ENCODE data around the gene KIAA1549.

The KIAA1549 gene

DNA sequence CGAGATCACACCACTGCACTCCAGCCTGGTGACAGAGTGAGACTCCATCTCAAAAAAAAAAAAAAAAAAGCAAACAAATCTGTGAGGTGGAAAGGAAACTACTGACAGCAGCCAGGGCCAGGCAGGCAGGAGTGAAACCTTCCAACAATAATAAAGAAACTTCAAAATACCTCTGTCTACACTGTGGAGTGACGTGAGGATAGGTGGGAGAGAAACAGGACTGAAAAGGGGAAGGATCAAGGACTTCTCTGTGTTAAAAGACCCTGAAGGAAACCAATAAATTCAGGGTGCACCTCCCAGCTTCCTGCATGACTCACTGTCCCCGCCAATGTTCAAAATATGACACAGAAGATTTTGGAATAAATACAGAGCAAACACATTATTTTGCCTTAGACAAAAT lies 82.9 kb downstream of the KIAA1549 start:
- in situ Hi-C loops (cut with MboI; ENCODE audit: low pct_unique_long_range_greater_than_20kb, low sequenced_read_pairs, unreplicated experiment): no loop called here
- peak; percentile 32 for DNase-seq (ENCODE audit: low spot score)

DNA sequence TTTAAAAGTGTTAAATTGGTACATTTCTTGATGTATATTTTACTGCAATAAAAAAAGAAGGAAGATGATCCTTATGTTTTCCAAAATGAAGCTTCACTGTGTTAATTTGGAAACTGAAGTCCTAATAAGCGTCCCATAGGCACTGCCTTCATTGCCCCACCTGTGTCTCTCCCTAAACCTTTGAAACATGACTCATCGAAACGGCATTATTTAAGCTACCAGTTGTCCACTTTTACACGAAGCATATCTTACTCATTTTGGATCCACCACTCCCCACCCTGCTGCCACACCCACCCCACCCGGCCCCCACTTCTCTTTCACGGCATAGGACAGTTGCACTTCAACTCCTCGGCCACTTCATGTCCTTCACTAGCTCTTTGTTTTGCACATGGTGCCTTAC lies 85.5 kb downstream of the KIAA1549 start:
- no peak for DNase-seq (ENCODE audit: low spot score)
- in situ Hi-C loops (cut with MboI; ENCODE audit: low pct_unique_long_range_greater_than_20kb, low sequenced_read_pairs, unreplicated experiment): no loop called here
- TF ChIP-seq, protein P1, sequence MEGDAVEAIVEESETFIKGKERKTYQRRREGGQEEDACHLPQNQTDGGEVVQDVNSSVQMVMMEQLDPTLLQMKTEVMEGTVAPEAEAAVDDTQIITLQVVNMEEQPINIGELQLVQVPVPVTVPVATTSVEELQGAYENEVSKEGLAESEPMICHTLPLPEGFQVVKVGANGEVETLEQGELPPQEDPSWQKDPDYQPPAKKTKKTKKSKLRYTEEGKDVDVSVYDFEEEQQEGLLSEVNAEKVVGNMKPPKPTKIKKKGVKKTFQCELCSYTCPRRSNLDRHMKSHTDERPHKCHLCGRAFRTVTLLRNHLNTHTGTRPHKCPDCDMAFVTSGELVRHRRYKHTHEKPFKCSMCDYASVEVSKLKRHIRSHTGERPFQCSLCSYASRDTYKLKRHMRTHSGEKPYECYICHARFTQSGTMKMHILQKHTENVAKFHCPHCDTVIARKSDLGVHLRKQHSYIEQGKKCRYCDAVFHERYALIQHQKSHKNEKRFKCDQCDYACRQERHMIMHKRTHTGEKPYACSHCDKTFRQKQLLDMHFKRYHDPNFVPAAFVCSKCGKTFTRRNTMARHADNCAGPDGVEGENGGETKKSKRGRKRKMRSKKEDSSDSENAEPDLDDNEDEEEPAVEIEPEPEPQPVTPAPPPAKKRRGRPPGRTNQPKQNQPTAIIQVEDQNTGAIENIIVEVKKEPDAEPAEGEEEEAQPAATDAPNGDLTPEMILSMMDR (IDR thresholded peaks at IDR 0.05; ENCODE audit: extremely low read depth, insufficient read depth, missing control alignments): no peak

More for the DNA sequence above, 82.9 kb downstream of the KIAA1549 start:
- TF ChIP-seq, protein P1 (IDR thresholded peaks at IDR 0.05; ENCODE audit: extremely low read depth, insufficient read depth, missing control alignments): no peak

DNA sequence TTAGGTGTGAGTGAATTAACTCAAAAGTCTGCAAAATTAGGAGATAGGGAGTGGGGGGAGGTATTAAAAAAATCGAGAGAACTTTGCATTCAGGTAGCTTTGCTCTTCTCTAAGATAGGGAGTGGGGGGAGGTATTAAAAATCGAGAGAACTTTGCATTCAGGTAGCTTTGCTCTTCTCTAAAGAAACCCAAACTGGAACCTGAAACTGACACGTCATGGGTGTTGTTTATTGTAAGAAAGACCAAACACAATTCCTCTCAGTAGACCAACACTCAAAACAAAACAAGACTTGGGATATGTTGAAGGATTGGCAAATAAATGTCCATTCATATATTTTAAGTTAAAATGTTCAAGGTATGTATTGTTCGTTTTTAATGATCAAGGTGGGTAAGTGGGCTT lies 87.9 kb downstream of the KIAA1549 start:
- in situ Hi-C loops (cut with MboI; ENCODE audit: low pct_unique_long_range_greater_than_20kb, low sequenced_read_pairs, unreplicated experiment): no loop called here
- TF ChIP-seq, protein P1 (IDR thresholded peaks at IDR 0.05; ENCODE audit: extremely low read depth, insufficient read depth, missing control alignments): no peak
- no peak for DNase-seq (ENCODE audit: low spot score)

GRCh38 chr7:138892812-138893211 lies 88.4 kb downstream of the KIAA1549 start:
- no peak for DNase-seq (ENCODE audit: low spot score)
- TF ChIP-seq, protein P1 (IDR thresholded peaks at IDR 0.05; ENCODE audit: extremely low read depth, insufficient read depth, missing control alignments): no peak
- in situ Hi-C loops (cut with MboI; ENCODE audit: low pct_unique_long_range_greater_than_20kb, low sequenced_read_pairs, unreplicated experiment): no loop called here

- no peak for DNase-seq (ENCODE audit: low spot score)
- in situ Hi-C loops (cut with MboI; ENCODE audit: low pct_unique_long_range_greater_than_20kb, low sequenced_read_pairs, unreplicated experiment): no loop called here
- TF ChIP-seq, protein P1 (IDR thresholded peaks at IDR 0.05; ENCODE audit: extremely low read depth, insufficient read depth, missing control alignments): no peak
These were observed 89.1 kb downstream of the KIAA1549 start for GRCh38 chr7:138892006-138892630.

- in situ Hi-C loops (cut with MboI; ENCODE audit: low pct_unique_long_range_greater_than_20kb, low sequenced_read_pairs, unreplicated experiment): no loop called here
- no peak for DNase-seq (ENCODE audit: low spot score)
- TF ChIP-seq, protein P1 (IDR thresholded peaks at IDR 0.05; ENCODE audit: extremely low read depth, insufficient read depth, missing control alignments): no peak
These were observed 89.8 kb downstream of the KIAA1549 start for GRCh38 chr7:138891446-138891810.
